Ectodermal cell (in vitro differentiated cells): ENCODE data around the gene DISC1.

Experiments
- H3K27ac ChIP-seq: 2 replicates; pipeline ENCODE4 v1.7.0; 2013; ENCODE audit warnings: mild to moderate bottlenecking, low read depth, low read length; ENCODE audit not compliant: insufficient read depth, poor library complexity, severe bottlenecking
- H3K27me3 ChIP-seq: 2 replicates; pipeline ENCODE4 v1.7.0; 2013; ENCODE audit warnings: mild to moderate bottlenecking, low read length; ENCODE audit not compliant: insufficient read depth, control insufficient read depth, poor library complexity, severe bottlenecking
- H3K36me3 ChIP-seq: one replicate; pipeline ENCODE4 v1.7.0; 2013; ENCODE audit warnings: low read length; ENCODE audit not compliant: control insufficient read depth, insufficient read depth
- H3K4me1 ChIP-seq: one replicate; pipeline ENCODE4 v1.7.0; 2013; ENCODE audit warnings: low read length; ENCODE audit not compliant: control insufficient read depth, insufficient read depth
- H3K4me3 ChIP-seq: 2 replicates; pipeline ENCODE4 v1.7.0; 2013; ENCODE audit warnings: low read depth, low read length, control low read depth; ENCODE audit not compliant: insufficient read depth
- H3K9me3 ChIP-seq: 2 replicates; pipeline ENCODE4 v1.7.0; 2013; ENCODE audit warnings: mild to moderate bottlenecking, low read length, moderate library complexity; ENCODE audit not compliant: control insufficient read depth
- WGBS, 2 experiments: methylation state at CpG; one replicate each; pipeline ENCODE4 v1.1.7; 2013; ENCODE audit warnings: missing lambda C conversion rate in 2 of 2; 5-methylcytosine and 5-hydroxymethylcytosine counted together

Gene DISC1

GRCh38 chr1:231801042-231801585, 174.5 kb downstream of the DISC1 start:
- no peak overlapping the region for H3K4me3 ChIP-seq
- H3K36me3 ChIP-seq = no peaks in the 10 kb centered on the region
- H3K9me3 ChIP-seq = no peaks in the 10 kb centered on the region
- WGBS, 2 experiments = 95 to 97% methylated on average over 6 of the region's 6 CpGs
- H3K4me1 ChIP-seq = no peaks in the 10 kb centered on the region
- H3K27me3 ChIP-seq = no peaks in the 10 kb centered on the region
- no peak overlapping the region for H3K27ac ChIP-seq

DNA sequence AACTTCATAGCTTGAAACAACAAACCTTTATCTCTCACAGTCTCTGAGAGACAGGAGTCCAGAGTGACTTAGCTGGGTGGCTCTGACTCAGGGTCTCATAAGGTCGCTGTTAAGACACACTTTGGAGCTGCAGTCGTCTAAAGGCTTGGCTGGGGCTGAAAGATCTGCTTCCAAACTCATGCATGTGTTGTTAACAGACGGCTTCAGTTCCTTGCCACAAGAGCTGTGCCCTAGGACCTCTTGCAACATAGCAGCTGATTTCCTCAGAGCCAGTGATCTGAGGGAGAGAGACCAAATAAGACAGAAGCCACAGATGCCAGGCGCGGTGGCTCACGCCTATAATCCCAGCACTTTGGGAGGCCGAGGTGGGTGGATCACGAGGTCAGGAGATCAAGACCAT, 176.8 kb downstream of the DISC1 start:
- Histone ChIP-seq H3K4me3 (no peak overlapping the region), H3K27me3 (no peaks in the 10 kb centered on the region), H3K9me3 (no peaks in the 10 kb centered on the region), H3K36me3 (no peaks in the 10 kb centered on the region), H3K27ac (no peak overlapping the region), H3K4me1 (no peaks in the 10 kb centered on the region)
- 80 to 88% methylated on average over 8 of the region's 8 CpGs for WGBS, 2 experiments

GRCh38 chr1:231806623-231807495, 180.3 kb downstream of the DISC1 start:
- H3K4me3 ChIP-seq = no peak overlapping the region
- H3K36me3 ChIP-seq = no peaks in the 10 kb centered on the region
- WGBS, 2 experiments = 63 to 65% methylated on average over 21 of the region's 21 CpGs
- H3K4me1 ChIP-seq = no peaks in the 10 kb centered on the region
- no peak overlapping the region for H3K27ac ChIP-seq
- no peaks in the 10 kb centered on the region for H3K9me3 ChIP-seq
- H3K27me3 ChIP-seq = no peaks in the 10 kb centered on the region

- no peaks in the 10 kb centered on the region for H3K4me1 ChIP-seq
- H3K9me3 ChIP-seq = no peaks in the 10 kb centered on the region
- no peak overlapping the region for H3K27ac ChIP-seq
- H3K36me3 ChIP-seq = no peaks in the 10 kb centered on the region
- 89 to 98% methylated on average over 2 of the region's 2 CpGs for WGBS, 2 experiments
- no peak overlapping the region for H3K4me3 ChIP-seq
- no peaks in the 10 kb centered on the region for H3K27me3 ChIP-seq
Observed at GRCh38 chr1:231807541-231807940, 181.0 kb downstream of the DISC1 start.

GRCh38 chr1:231808116-231808515, 181.5 kb downstream of the DISC1 start:
- H3K9me3 ChIP-seq = no peaks in the 10 kb centered on the region
- 93 to 96% methylated on average over 3 of the region's 3 CpGs for WGBS, 2 experiments
- H3K4me3 ChIP-seq = no peak overlapping the region
- H3K4me1 ChIP-seq = no peaks in the 10 kb centered on the region
- H3K27ac ChIP-seq = no peak overlapping the region
- H3K36me3 ChIP-seq = no peaks in the 10 kb centered on the region
- no peaks in the 10 kb centered on the region for H3K27me3 ChIP-seq

GRCh38 chr1:231808990-231809389, 182.4 kb downstream of the DISC1 start:
- Histone ChIP-seq H3K4me1 (no peaks in the 10 kb centered on the region), H3K36me3 (no peaks in the 10 kb centered on the region), H3K27me3 (no peaks in the 10 kb centered on the region), H3K9me3 (no peaks in the 10 kb centered on the region), H3K4me3 (no peak overlapping the region), H3K27ac (no peak overlapping the region)
- WGBS, 2 experiments = 88 to 89% methylated on average over 2 of the region's 2 CpGs

DNA sequence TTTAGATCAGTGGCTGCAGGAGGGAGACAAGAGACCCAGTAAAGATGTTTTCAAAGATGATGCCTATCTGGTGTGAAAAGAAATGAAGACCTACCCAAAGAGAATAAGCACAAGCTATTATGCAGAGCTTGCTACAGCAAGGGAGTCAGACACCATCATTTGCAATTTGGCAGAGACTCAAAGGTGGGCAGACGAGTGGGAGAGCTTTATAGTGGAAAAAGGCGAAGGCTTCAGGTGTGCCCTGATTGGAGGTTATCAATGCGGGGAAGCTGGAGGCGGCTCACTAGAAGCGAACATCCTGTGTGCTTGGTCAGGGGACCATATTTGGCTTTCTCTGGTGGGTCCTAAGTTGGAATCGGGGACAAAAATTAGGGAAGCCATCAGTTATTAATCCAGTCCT, 183.8 kb downstream of the DISC1 start:
- Histone ChIP-seq H3K36me3 (no peaks in the 10 kb centered on the region), H3K4me3 (no peak overlapping the region), H3K9me3 (no peaks in the 10 kb centered on the region), H3K27me3 (no peaks in the 10 kb centered on the region), H3K27ac (no peak overlapping the region), H3K4me1 (no peaks in the 10 kb centered on the region)
- whole genome bisulfite sequencing, 2 experiments = 89 to 94% methylated on average over 6 of the region's 6 CpGs

DNA sequence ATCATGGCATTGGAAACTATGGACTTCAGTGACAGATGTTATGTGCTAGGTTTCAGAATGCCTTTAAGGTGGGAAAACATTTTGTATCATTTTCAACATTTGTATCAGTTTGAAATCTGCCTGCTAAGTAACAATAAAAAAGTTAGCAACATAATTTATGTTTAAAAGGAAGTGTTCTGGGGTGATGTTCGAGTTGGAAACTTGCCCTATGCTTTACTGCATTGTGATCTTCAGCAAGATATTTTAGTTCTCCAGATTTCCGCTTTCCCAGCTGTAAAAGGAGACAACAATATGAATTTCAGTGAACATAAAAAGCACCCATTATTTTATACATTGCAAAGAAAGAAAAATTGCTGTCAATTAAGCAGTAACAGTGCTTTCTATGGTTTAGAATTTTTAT, 187.4 kb downstream of the DISC1 start:
- WGBS, 2 experiments = 95 to 100% methylated on average over 1 to 2 of the region's 2 CpGs
- Histone ChIP-seq H3K4me3 (no peak overlapping the region), H3K4me1 (no peaks in the 10 kb centered on the region), H3K27me3 (no peaks in the 10 kb centered on the region), H3K36me3 (no peaks in the 10 kb centered on the region), H3K9me3 (no peaks in the 10 kb centered on the region), H3K27ac (no peak overlapping the region)

DNA sequence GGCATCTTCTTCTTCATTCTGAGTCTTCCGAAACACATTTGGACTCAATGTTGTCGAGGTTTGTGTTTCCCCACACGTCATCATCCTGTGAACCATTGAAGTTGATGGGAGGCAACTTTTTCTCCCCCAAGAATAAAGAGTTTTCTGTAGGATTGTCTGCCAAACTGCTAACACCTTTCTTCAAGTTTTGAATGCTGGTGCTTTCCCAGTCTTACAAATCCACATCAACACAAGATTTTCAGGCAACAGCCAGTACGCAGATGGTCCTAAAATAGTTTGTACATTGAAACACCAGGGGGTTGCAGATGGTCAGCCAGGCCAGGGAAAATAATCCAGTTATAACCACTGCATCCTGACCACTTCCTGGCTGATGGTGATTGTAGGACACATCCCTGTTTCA, 187.9 kb downstream of the DISC1 start:
- WGBS, 2 experiments = 95 to 96% methylated on average over 4 of the region's 4 CpGs
- Histone ChIP-seq H3K4me3 (no peak overlapping the region), H3K27ac (no peak overlapping the region), H3K4me1 (no peaks in the 10 kb centered on the region), H3K36me3 (no peaks in the 10 kb centered on the region), H3K9me3 (no peaks in the 10 kb centered on the region), H3K27me3 (no peaks in the 10 kb centered on the region)

DNA sequence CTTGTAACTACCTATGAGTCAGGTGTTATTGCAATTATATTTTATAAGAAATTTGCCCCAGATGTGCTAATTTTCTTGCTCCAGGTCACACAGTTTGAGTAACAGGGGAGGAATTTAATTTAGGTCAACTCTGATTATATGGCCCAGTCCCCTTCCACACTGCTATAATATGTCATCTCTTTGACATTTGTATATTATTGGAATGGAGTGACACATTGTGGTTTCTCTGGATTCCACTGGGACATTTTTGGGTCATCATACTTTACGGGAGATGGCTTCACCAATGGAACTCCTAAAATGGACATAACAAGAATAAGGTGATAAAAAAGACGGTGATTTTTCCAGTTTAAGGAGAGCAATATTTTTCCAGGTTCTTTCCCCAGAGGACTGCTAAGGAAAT, 191.2 kb downstream of the DISC1 start:
- no peaks in the 10 kb centered on the region for H3K27me3 ChIP-seq
- H3K36me3 ChIP-seq = no peaks in the 10 kb centered on the region
- H3K9me3 ChIP-seq = no peaks in the 10 kb centered on the region
- 91 to 99% methylated on average over 2 of the region's 2 CpGs for WGBS, 2 experiments
- H3K27ac ChIP-seq = no peak overlapping the region
- no peaks in the 10 kb centered on the region for H3K4me1 ChIP-seq
- no peak overlapping the region for H3K4me3 ChIP-seq
